Caco-2 (cell line): ENCODE measurements around the gene IDI2. TPM values are rescaled to one million over a fixed set of nuclear protein-coding genes. Genes with fewer than 3 reads are reported as not detected.

Source experiments
- BruUV-seq: library from RNA; stranded (reverse); fragments of 400-500 nt; replicated peaks from 2 replicates; lab custom pipeline; 2021; lab: Mats Ljungman, UMichigan
- CTCF ChIA-PET: fragments of 300-600 bp; sonication (Branson Sonifier 250); formaldehyde crosslinking; loops from one replicate; lab custom pipeline; 2022; ENCODE audit warnings: antibody characterized with exemption; lab: Charles Lee
- POLR2A ChIA-PET: fragments of 300-600 bp; sonication (Branson Sonifier 250); formaldehyde crosslinking; loops from one replicate; lab custom pipeline; 2022; ENCODE audit warnings: antibody characterized with exemption; lab: Charles Lee
- DNase-seq, 2 experiments: peaks; one replicate each; pipeline versions ENCODE4 v3.0.0 to v3.0.0-alpha.2; 2020 to 2022
- H3K27me3 ChIP-seq: replicated peaks from 2 replicates; pipeline ENCODE4 v1.6.0; 2011; ENCODE audit warnings: low read length; ENCODE audit not compliant: control insufficient read depth, insufficient read depth
- H3K36me3 ChIP-seq: 2 replicates; pipeline ENCODE4 v1.5.1; 2011; ENCODE audit warnings: low read length; ENCODE audit not compliant: control insufficient read depth, insufficient read depth
- H3K4me1 ChIP-seq: fragments of 250-450 bp; sonication (Bioruptor Pico); 2 replicates; pipeline ENCODE4 v1.5.1; 2020; ENCODE audit warnings: mild to moderate bottlenecking
- H3K4me3 ChIP-seq: 2 replicates; pipeline ENCODE4 v1.5.1; 2011; ENCODE audit warnings: low read depth, mild to moderate bottlenecking, control low read depth, low read length
- H3K9me3 ChIP-seq: fragments of 250-450 bp; sonication (Bioruptor Pico); 2 replicates; pipeline ENCODE4 v1.5.1; 2020; ENCODE audit warnings: mild to moderate bottlenecking, moderate library complexity
- H3K27ac Mint-ChIP-seq: one replicate; pipeline ENCODE4 v1.8.0; 2022; ENCODE audit warnings: mixed read lengths; ENCODE audit not compliant: unreplicated experiment
- H3K27me3 Mint-ChIP-seq: one replicate; pipeline ENCODE4 v1.8.0; 2022; ENCODE audit warnings: mixed read lengths; ENCODE audit not compliant: insufficient read depth, unreplicated experiment
- H3K36me3 Mint-ChIP-seq: one replicate; pipeline ENCODE4 v1.8.0; 2022; ENCODE audit warnings: mild to moderate bottlenecking, mixed read lengths; ENCODE audit not compliant: insufficient read depth, unreplicated experiment
- H3K4me1 Mint-ChIP-seq: one replicate; pipeline ENCODE4 v1.8.0; 2022; ENCODE audit warnings: low read depth, mixed read lengths; ENCODE audit not compliant: unreplicated experiment
- H3K4me3 Mint-ChIP-seq: one replicate; pipeline ENCODE4 v1.8.0; 2022; ENCODE audit warnings: mild to moderate bottlenecking, moderate library complexity, mixed read lengths; ENCODE audit not compliant: unreplicated experiment
- H3K9me3 Mint-ChIP-seq: one replicate; pipeline ENCODE4 v1.8.0; 2022; ENCODE audit warnings: mixed read lengths; ENCODE audit not compliant: unreplicated experiment
- intact Hi-C: fragments of 100-400 bp; cut with micrococcal nuclease; formaldehyde crosslinking; loops from one replicate; pipeline ENCODE4 v1.10.0; 2022; ENCODE audit not compliant: unreplicated experiment
- total RNA-seq: library from RNA; stranded (reverse); gene quantifications from 2 replicates; pipeline ENCODE4 v1.2.3, GENCODE V29; 2022
- TF ChIP-seq, protein P1 (sequence below), 2 experiments: fragments of 200-600 bp in 1 of 2; IDR thresholded peaks; 1 replicate in 1 of 2; 2 replicates in 1 of 2; pipeline versions ENCODE4 v1.5.1 to v1.8.0; 2011 to 2022; ENCODE audit warnings: antibody characterized with exemption in 1 of 2, control low read depth in 1 of 2, inconsistent platforms in 1 of 2, low read depth in 1 of 2, low read length in 1 of 2, mild to moderate bottlenecking in 1 of 2, moderate library complexity in 1 of 2; ENCODE audit not compliant: insufficient read depth in 1 of 2, severe bottlenecking in 1 of 2, unreplicated experiment in 1 of 2

The IDI2 gene
- total RNA-seq, 1 experiment from 2014 or later, result not detected

GRCh38 chr10:1048349-1048731 lies 22.7 kb upstream of the IDI2 start:
- Mint-ChIP-seq H3K27ac (peak overlapping the region; percentile 96), H3K9me3 (no peaks in the 10 kb centered on the region), H3K36me3 (peaks cover 86% of the 10 kb centered on the region), H3K4me1 (peaks cover 31% of the 10 kb centered on the region), H3K4me3 (peak overlapping the region; percentile 99), H3K27me3 (no peaks in the 10 kb centered on the region)
- TF ChIP-seq, protein P1, sequence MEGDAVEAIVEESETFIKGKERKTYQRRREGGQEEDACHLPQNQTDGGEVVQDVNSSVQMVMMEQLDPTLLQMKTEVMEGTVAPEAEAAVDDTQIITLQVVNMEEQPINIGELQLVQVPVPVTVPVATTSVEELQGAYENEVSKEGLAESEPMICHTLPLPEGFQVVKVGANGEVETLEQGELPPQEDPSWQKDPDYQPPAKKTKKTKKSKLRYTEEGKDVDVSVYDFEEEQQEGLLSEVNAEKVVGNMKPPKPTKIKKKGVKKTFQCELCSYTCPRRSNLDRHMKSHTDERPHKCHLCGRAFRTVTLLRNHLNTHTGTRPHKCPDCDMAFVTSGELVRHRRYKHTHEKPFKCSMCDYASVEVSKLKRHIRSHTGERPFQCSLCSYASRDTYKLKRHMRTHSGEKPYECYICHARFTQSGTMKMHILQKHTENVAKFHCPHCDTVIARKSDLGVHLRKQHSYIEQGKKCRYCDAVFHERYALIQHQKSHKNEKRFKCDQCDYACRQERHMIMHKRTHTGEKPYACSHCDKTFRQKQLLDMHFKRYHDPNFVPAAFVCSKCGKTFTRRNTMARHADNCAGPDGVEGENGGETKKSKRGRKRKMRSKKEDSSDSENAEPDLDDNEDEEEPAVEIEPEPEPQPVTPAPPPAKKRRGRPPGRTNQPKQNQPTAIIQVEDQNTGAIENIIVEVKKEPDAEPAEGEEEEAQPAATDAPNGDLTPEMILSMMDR (IDR thresholded peaks at IDR 0.05; ENCODE audit: insufficient read depth in 1 of 2, low read depth in 1 of 2, low read length in 1 of 2, severe bottlenecking in 1 of 2, unreplicated experiment in 1 of 2), result no peak
- H3K4me1 ChIP-seq, result peaks cover 8% of the 10 kb centered on the region; the same call in 1 of the 2 replicates
- BruUV-seq, result TSS peak; percentile 60
- POLR2A ChIA-PET, result interaction anchor here (0.6 to 3.5 kb wide), 13 partner anchors 14 to 501 kb away, joined by 3 to 73 read pairs (median 9); partner anchors contain the start of genes GTPBP4 and LARP4B
- no peak for DNase-seq
- peak overlapping the region; percentile 80 for H3K4me3 ChIP-seq
- intact Hi-C loops, result loop anchor here (2.0 kb wide), 1 partner anchor 26 kb away; no protein-coding TSS in a partner anchor
- CTCF ChIA-PET, result interaction anchor here (0.5 to 1.5 kb wide), 2 partner anchors 62 to 233 kb away, joined by 3 to 7 read pairs; no protein-coding TSS in a partner anchor
- H3K9me3 ChIP-seq, result no peaks in the 10 kb centered on the region
- H3K27me3 ChIP-seq, result no peaks in the 10 kb centered on the region
- peaks cover 4% of the 10 kb centered on the region; the same call in 1 of the 2 replicates for H3K36me3 ChIP-seq

DNA sequence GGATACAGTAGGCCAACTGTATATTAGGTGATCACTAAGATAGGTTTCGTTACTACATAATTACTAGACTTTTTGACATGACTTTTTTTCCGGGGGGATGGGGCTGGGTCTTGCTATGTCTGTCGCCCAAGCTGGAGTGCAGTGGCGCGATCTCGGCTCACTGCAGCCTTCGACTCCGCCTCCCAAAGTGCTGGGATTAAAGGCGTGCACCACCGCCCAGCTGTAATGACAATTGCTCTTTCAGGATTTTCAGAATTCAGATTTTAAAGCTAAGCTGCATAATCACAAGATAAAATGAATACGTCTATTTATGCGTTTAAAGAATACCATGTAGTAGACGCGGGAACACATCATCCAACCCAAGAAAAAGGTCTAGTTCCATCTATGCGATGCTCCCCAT lies 22.3 kb upstream of the IDI2 start:
- H3K9me3 Mint-ChIP-seq, result no peaks in the 10 kb centered on the region
- H3K27ac Mint-ChIP-seq, result peak overlapping the region; percentile 96
- Histone ChIP-seq H3K27me3 (no peaks in the 10 kb centered on the region), H3K9me3 (no peaks in the 10 kb centered on the region), H3K36me3 (peaks cover 5% of the 10 kb centered on the region; the same call in 1 of the 2 replicates), H3K4me3 (peak overlapping the region; percentile 80), H3K4me1 (peaks cover 8% of the 10 kb centered on the region; the same call in 1 of the 2 replicates)
- intact Hi-C loops, result loop anchor here (2.0 kb wide), 1 partner anchor 27 kb away; no protein-coding TSS in a partner anchor
- CTCF ChIA-PET, result interaction anchor here (1.5 kb wide), 1 partner anchor 232 kb away, joined by 7 read pairs; no protein-coding TSS in a partner anchor
- TF ChIP-seq, protein P1 (IDR thresholded peaks at IDR 0.05; ENCODE audit: insufficient read depth in 1 of 2, low read depth in 1 of 2, low read length in 1 of 2, severe bottlenecking in 1 of 2, unreplicated experiment in 1 of 2), result no peak
- peak in 1 of 2 experiments; percentile 52 for DNase-seq
- POLR2A ChIA-PET, result interaction anchor here (1.1 to 3.5 kb wide), 9 partner anchors 13 to 501 kb away, joined by 4 to 73 read pairs (median 12); partner anchors contain the start of genes GTPBP4 and LARP4B
- H3K4me3 Mint-ChIP-seq, result peak overlapping the region; percentile 99
- H3K27me3 Mint-ChIP-seq, result no peaks in the 10 kb centered on the region
- BruUV-seq, result no TSS peak
- H3K4me1 Mint-ChIP-seq, result peaks cover 31% of the 10 kb centered on the region
- peaks cover 86% of the 10 kb centered on the region for H3K36me3 Mint-ChIP-seq

GRCh38 chr10:1045415-1045814 lies 19.8 kb upstream of the IDI2 start:
- Mint-ChIP-seq H3K4me1 (peaks cover 31% of the 10 kb centered on the region), H3K4me3 (peak overlapping the region; percentile 40), H3K36me3 (peaks cover 89% of the 10 kb centered on the region), H3K27ac (peak overlapping the region; percentile 30), H3K9me3 (no peaks in the 10 kb centered on the region), H3K27me3 (no peaks in the 10 kb centered on the region)
- peaks cover 4% of the 10 kb centered on the region; the same call in 1 of the 2 replicates for H3K36me3 ChIP-seq
- H3K9me3 ChIP-seq, result no peaks in the 10 kb centered on the region
- BruUV-seq, result no TSS peak
- CTCF ChIA-PET, result no interaction called here
- no peaks in the 10 kb centered on the region for H3K27me3 ChIP-seq
- intact Hi-C loops, result no loop called here
- H3K4me3 ChIP-seq, result no peak overlapping the region
- POLR2A ChIA-PET, result no interaction called here
- TF ChIP-seq, protein P1 (IDR thresholded peaks at IDR 0.05; ENCODE audit: insufficient read depth in 1 of 2, low read depth in 1 of 2, low read length in 1 of 2, severe bottlenecking in 1 of 2, unreplicated experiment in 1 of 2), result no peak
- peaks cover under 1% of the 10 kb centered on the region; the same call in 1 of the 2 replicates for H3K4me1 ChIP-seq
- DNase-seq, result no peak
